Stimulated activated naive B cell treated with anti-CD40 and anti-IgM and Interleukin-4, amounts not matched to agents 10 μg/mL and 1 μg/mL and 100 μg/mL, for 72 hours (primary cell): ENCODE measurements around the gene KCNH3.
A peak's percentile ranks its signal among the peaks of the same experiment; 100 is the strongest.

ENCODE experiments used
- ATAC-seq, 2 donors: fragments of 150-1000 bp; cut with Tn5 transposase; replicated peaks; 2 replicates each; pipeline ENCODE4 v1.10.0; 2021; ENCODE audit warnings: moderate library complexity in 1 of 2
- DNase-seq: peaks from one replicate; pipeline ENCODE4 v3.0.0; 2021
- H3K27ac Mint-ChIP-seq: one replicate; pipeline ENCODE4 v1.8.0; 2022; ENCODE audit warnings: mild to moderate bottlenecking, mixed read lengths
- H3K27me3 Mint-ChIP-seq, 2 donors: one replicate each; pipeline ENCODE4 v1.8.0; 2022; ENCODE audit warnings: mixed read lengths in 2 of 2
- H3K36me3 Mint-ChIP-seq, 2 donors: one replicate each; pipeline ENCODE4 v1.8.0; 2022; ENCODE audit warnings: mixed read lengths in 2 of 2, mild to moderate bottlenecking in 1 of 2
- H3K4me1 Mint-ChIP-seq, 2 donors: one replicate each; pipeline ENCODE4 v1.8.0; 2022; ENCODE audit warnings: mixed read lengths in 2 of 2, mild to moderate bottlenecking in 1 of 2
- H3K4me3 Mint-ChIP-seq, 2 donors: one replicate each; pipeline ENCODE4 v1.8.0; 2022; ENCODE audit warnings: mild to moderate bottlenecking in 2 of 2, mixed read lengths in 2 of 2, moderate library complexity in 1 of 2
- H3K9me3 Mint-ChIP-seq, 2 donors: one replicate each; pipeline ENCODE4 v1.8.0; 2022; ENCODE audit warnings: mixed read lengths in 2 of 2, mild to moderate bottlenecking in 1 of 2

KCNH3 gene

DNA sequence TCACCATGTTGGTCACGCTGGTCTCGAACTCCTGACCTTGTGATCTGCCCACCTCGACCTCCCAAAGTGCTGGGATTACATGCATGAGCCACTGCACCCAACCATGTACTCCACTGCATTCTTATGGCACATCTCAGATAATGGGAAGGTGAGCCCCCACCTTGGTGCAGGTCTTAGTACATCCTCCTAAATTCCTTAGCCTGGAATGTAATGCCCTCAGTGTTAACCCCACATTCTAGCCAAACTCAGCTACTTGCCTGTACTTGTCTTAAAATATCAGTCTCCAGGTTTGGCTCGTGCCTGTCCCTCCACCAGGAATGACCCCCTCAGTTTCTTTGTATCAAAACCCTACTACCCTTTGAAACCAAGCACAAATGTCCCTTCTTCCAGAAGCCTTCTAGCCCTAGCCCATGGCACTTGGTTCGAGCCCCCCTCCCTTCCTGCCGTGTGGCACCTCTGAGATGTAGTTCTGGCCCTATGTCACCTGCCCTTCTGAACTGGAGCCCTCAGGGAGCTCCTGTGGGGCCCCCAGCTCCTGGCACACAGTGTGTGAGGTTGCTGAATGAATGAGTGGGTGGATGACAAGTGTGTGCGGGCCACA lies 8.4 kb downstream of the KCNH3 start:
- Mint-ChIP-seq H3K4me1 (peaks cover 18 to 27% of the 10 kb centered on the region in 2 donors), H3K9me3 (no peaks in the 10 kb centered on the region), H3K4me3 (no peak overlapping the region), H3K27me3 (peaks cover 50 to 57% of the 10 kb centered on the region in 2 donors), H3K36me3 (no peaks in the 10 kb centered on the region), H3K27ac (no peak overlapping the region)
- DNase-seq (no peak), ATAC-seq (no peak)

DNA sequence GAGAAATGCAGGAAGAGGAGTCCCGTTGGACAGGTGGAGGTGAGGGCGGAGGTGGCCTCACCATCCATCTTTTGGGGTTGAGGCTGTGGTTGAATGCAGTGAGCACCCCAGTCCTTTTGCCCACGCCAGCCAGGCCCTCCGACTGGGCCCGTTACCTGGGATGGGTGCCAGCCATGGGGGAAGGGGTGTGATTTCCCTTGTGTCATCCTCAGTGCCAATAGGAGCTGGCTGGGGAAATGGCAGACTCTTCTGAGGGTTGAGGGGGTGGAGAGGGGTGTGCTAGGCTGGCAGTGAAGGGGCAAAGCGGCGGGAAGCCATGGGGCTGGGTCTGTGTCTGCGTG lies 9.6 kb downstream of the KCNH3 start:
- DNase-seq (no peak), ATAC-seq (no peak)
- Mint-ChIP-seq H3K36me3 (no peaks in the 10 kb centered on the region), H3K4me3 (peak overlapping the region; percentile 71 to 76), H3K9me3 (no peaks in the 10 kb centered on the region), H3K27ac (no peak overlapping the region), H3K27me3 (peaks cover 50 to 62% of the 10 kb centered on the region in 2 donors), H3K4me1 (peaks cover 22 to 29% of the 10 kb centered on the region in 2 donors)

DNA sequence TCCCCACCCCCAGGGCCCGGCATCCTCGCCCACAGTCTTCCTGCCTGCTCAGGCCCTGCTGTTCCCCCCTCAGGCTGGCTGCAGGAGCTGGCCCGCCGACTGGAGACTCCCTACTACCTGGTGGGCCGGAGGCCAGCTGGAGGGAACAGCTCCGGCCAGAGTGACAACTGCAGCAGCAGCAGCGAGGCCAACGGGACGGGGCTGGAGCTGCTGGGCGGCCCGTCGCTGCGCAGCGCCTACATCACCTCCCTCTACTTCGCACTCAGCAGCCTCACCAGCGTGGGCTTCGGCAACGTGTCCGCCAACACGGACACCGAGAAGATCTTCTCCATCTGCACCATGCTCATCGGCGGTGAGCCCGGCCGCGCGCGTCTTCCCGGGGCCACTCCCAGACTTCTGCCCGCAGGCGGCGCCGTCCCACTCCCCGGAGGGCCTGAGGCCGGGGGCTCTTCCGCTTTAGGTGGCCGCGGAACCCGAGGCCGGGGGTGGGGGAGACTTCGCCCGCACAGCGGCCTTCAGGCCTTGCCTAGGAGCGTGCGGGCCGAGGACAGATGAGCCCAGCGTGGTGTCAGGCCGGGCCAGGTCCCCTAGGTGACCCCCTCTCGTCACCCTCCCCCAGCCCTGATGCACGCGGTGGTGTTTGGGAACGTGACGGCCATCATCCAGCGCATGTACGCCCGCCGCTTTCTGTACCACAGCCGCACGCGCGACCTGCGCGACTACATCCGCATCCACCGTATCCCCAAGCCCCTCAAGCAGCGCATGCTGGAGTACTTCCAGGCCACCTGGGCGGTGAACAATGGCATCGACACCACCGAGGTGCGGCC lies 10.2 kb downstream of the KCNH3 start:
- peak overlapping the region; percentile 65 for H3K27ac Mint-ChIP-seq
- ATAC-seq (peak; percentile 51 to 56), DNase-seq (no peak)
- H3K9me3 Mint-ChIP-seq: no peaks in the 10 kb centered on the region
- H3K36me3 Mint-ChIP-seq: no peaks in the 10 kb centered on the region
- peaks cover 23 to 32% of the 10 kb centered on the region in 2 donors for H3K4me1 Mint-ChIP-seq
- peaks cover 50 to 57% of the 10 kb centered on the region in 2 donors for H3K27me3 Mint-ChIP-seq
- peak overlapping the region; percentile 71 to 76 for H3K4me3 Mint-ChIP-seq

DNA sequence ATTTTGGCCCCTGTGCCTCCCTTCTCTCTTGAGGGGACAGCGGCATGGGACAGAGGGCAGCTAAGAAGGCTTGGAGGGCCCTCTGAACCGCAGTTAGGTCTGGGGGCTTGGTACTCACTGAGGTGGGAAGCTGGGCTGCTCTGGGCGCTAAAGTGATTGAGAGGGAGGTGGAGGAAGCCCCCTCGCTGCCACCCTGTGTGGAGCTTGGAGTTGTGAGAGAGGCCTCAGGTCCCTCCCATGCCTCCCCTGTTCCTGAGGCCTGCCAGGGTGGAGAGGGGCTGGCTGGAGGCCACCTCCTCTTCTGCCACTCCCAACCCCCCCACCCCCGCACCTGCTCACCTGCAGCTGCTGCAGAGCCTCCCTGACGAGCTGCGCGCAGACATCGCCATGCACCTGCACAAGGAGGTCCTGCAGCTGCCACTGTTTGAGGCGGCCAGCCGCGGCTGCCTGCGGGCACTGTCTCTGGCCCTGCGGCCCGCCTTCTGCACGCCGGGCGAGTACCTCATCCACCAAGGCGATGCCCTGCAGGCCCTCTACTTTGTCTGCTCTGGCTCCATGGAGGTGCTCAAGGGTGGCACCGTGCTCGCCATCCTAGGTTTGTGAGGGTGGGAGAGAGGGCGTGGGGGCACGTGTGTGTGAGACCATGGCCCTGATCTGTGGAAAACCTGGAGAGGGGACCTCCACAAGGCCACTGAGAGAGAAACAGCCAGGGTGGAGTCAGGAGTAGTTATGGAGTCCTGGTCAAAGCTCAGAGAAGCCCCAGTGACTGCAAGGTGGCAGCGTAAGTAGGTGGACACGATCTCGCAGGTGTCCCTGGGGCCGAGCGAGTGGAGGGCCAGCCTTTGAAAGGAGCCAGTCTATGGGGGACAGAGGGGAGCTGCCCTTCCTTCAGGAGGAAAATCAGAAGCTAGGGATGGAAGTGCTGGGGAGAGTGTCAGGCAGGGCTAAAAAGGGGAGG lies 11.2 kb downstream of the KCNH3 start:
- Mint-ChIP-seq H3K27ac (no peak overlapping the region), H3K27me3 (peaks cover 44 to 47% of the 10 kb centered on the region in 2 donors)

DNA sequence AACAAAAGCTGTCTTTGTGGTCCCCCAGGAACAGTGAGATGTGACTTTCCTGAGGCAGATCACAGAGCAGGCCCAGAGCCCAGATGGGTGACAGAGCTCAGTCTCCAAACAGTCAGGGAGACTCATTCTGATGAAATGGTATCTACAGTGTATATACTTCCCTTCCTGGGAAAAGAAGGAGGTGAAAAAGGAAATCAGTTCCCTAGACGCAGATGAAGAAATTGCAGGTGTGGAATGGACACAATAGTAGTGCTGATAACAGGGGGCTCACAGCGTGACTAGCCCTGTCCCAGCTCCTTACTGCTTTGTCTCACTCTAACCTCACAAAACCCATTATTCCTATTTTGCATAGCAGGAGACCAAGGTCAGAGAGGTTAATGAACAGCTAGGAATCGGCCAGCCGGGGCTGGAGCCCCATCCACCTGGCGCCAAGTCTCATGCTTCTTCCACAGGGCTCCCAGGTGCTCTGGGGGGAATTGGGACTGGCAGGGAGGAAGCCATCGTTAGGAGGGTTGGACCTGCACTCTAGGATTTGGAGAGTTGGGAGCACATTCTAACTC lies 11.9 kb downstream of the KCNH3 start:
- Mint-ChIP-seq H3K27ac (no peak overlapping the region), H3K36me3 (peaks cover 0 to under 1% of the 10 kb centered on the region in 2 donors)

More for the DNA sequence above, 11.2 kb downstream of the KCNH3 start:
- H3K9me3 Mint-ChIP-seq: no peaks in the 10 kb centered on the region
- no peaks in the 10 kb centered on the region for H3K36me3 Mint-ChIP-seq
- DNase-seq (no peak), ATAC-seq (no peak)
- peaks cover 18 to 27% of the 10 kb centered on the region in 2 donors for H3K4me1 Mint-ChIP-seq
- H3K4me3 Mint-ChIP-seq: no peak overlapping the region

DNA sequence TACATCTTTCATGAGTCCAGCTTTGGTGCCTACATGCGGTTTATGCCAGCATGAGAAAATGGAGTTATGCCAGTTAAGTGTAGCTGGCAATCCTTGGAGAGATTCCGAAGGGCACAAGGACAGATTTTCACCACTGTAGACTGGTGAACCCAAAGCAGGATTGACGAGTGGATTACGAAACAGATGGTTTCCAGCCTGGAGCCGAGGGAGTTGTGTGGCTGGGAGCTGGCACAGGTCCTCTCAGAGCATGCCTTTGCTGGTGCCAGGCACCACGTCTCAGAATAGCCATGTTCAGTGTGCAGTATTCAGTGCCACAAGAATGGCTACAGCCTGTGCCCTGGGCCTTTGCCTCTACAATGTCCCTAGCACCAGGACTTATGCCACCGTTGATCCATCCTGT lies 13.2 kb downstream of the KCNH3 start:
- H3K9me3 Mint-ChIP-seq: no peaks in the 10 kb centered on the region

More for the DNA sequence above, 11.9 kb downstream of the KCNH3 start:
- DNase-seq (no peak), ATAC-seq (no peak)
- Mint-ChIP-seq H3K4me1 (peaks cover 17 to 24% of the 10 kb centered on the region in 2 donors), H3K27me3 (peaks cover 36 to 43% of the 10 kb centered on the region in 2 donors), H3K4me3 (no peak overlapping the region), H3K9me3 (no peaks in the 10 kb centered on the region)

DNA sequence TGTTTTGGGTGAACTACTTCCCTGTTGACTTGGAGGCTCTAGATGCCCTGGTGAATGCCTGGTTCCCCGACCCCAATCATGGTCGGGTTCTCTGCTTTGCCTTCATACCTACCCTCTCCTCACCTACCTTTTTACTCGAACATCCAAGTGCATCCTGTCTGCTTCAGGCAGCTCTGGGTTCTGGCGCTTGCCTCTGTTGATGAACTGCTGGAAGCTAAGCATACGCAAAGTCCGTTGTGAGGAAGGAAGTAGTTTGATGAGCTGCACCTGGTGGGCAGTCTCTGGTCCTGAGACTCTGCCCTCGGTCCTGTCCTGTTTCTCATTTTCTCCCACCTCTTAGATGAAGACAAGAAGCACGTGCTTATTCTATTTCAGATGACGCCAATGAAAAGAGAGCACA lies 13.6 kb downstream of the KCNH3 start:
- H3K9me3 Mint-ChIP-seq: no peaks in the 10 kb centered on the region
- H3K4me3 Mint-ChIP-seq: peak overlapping the region in 1 of 2 donors; percentile 12
- peak overlapping the region; percentile 66 for H3K27ac Mint-ChIP-seq
- H3K27me3 Mint-ChIP-seq: peaks cover 25 to 32% of the 10 kb centered on the region in 2 donors
- DNase-seq (no peak), ATAC-seq (no peak)
- H3K4me1 Mint-ChIP-seq: peaks cover 17 to 24% of the 10 kb centered on the region in 2 donors
- peaks cover 3 to 13% of the 10 kb centered on the region in 2 donors for H3K36me3 Mint-ChIP-seq

More for the DNA sequence above, 13.2 kb downstream of the KCNH3 start:
- Mint-ChIP-seq H3K36me3 (peaks cover 3 to 12% of the 10 kb centered on the region in 2 donors), H3K4me1 (peaks cover 17 to 24% of the 10 kb centered on the region in 2 donors), H3K4me3 (peak overlapping the region in 1 of 2 donors; percentile 12), H3K27me3 (peaks cover 29 to 37% of the 10 kb centered on the region in 2 donors), H3K27ac (no peak overlapping the region)
- ATAC-seq: no peak
- DNase-seq: no peak

DNA sequence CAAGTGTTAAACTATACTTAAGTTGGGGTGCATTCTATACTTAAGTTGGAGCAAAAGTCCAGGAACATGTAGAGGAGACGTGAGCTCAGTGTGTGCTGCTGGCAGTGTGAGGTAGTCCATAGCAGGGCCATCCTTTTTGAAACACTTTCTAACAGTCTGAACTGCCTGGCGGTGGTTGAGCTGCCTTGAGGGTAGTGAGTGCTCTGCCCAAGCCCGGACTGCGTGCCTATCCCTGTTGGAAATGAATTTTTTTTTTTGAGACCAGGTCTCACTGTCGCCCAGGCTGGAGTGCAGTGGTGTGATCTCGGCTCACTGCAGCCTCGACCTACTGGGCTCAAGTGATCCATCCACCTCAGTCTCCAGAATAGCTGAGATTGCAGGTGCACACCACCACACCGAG lies 14.1 kb downstream of the KCNH3 start:
- H3K4me3 Mint-ChIP-seq: no peak overlapping the region
- H3K4me1 Mint-ChIP-seq: peaks cover 17 to 24% of the 10 kb centered on the region in 2 donors
- H3K9me3 Mint-ChIP-seq: no peaks in the 10 kb centered on the region
- peaks cover 3 to 13% of the 10 kb centered on the region in 2 donors for H3K36me3 Mint-ChIP-seq
- no peak overlapping the region for H3K27ac Mint-ChIP-seq
- DNase-seq (no peak), ATAC-seq (no peak)
- H3K27me3 Mint-ChIP-seq: peaks cover 20 to 28% of the 10 kb centered on the region in 2 donors

DNA sequence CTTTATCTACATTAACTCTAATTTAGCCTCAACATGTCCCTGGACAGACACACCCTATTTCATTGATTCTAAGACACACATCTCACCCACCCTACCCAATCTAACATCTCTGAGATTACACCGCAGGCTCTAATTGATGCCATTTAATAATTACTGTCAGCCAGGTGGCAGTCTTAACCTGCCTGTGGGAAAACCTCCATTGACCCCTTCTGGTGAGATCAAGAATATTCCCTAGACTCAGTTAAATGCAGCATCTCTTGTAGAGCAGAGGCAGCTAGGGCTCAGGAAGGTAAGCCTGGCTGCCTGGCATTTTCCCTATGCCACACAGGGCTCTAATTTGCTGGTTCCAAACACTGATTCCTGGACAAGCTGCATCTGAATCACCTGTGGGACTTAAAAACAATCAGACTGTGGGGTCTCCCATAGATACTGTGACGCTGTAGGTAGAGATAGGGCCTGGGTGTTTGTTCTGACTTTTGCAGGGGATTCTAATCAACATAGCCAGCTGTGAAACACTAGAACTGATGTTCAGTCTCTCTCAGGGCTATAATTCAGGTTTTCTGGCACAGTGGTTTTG lies 14.8 kb downstream of the KCNH3 start:
- Mint-ChIP-seq H3K36me3 (peaks cover 6 to 16% of the 10 kb centered on the region in 2 donors), H3K27ac (no peak overlapping the region), H3K4me3 (no peak overlapping the region), H3K27me3 (peaks cover 13 to 21% of the 10 kb centered on the region in 2 donors), H3K4me1 (peaks cover 11 to 17% of the 10 kb centered on the region in 2 donors), H3K9me3 (no peaks in the 10 kb centered on the region)
- DNase-seq (no peak), ATAC-seq (peak; percentile 61 to 68)

DNA sequence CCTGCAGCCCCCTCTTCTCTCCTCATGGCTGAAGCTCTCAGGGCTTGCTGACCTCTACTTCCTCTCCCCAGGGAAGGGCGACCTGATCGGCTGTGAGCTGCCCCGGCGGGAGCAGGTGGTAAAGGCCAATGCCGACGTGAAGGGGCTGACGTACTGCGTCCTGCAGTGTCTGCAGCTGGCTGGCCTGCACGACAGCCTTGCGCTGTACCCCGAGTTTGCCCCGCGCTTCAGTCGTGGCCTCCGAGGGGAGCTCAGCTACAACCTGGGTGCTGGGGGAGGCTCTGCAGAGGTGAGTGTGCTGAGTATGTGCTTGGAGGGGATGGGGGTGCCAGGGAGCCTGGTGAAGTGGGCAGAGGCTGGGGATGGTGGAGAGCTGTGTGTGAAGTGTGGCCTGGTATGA lies 15.4 kb downstream of the KCNH3 start:
- no peak overlapping the region for H3K4me3 Mint-ChIP-seq
- peaks cover 8 to 11% of the 10 kb centered on the region in 2 donors for H3K4me1 Mint-ChIP-seq
- ATAC-seq (no peak), DNase-seq (no peak)
- no peaks in the 10 kb centered on the region for H3K9me3 Mint-ChIP-seq
- H3K27ac Mint-ChIP-seq: no peak overlapping the region
- peaks cover 12 to 23% of the 10 kb centered on the region in 2 donors for H3K36me3 Mint-ChIP-seq
- peaks cover 7 to 17% of the 10 kb centered on the region in 2 donors for H3K27me3 Mint-ChIP-seq

DNA sequence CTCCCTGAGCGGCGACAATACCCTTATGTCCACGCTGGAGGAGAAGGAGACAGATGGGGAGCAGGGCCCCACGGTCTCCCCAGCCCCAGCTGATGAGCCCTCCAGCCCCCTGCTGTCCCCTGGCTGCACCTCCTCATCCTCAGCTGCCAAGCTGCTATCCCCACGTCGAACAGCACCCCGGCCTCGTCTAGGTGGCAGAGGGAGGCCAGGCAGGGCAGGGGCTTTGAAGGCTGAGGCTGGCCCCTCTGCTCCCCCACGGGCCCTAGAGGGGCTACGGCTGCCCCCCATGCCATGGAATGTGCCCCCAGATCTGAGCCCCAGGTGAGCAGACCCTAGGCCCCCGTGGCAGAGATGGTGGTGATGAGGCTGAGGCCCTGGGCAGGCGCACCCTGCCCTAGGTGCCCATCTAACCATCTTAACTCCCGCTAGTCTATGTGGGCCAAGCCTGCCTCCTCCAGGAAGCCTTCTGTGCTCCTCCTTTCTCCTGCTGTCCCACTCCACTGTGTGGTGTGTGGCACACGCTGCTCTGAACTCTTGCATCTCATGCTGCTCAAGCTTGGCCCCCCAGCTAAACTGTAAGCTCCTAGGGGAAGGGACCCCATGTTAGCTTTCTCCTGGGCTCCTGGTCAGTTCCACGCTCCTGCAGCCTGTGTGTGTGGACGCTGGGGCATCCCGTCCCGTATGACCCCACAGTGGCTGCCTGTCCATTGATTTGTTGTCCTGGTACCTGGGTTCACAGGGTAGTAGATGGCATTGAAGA lies 17.0 kb downstream of the KCNH3 start:
- Mint-ChIP-seq H3K4me1 (peaks cover 9 to 11% of the 10 kb centered on the region in 2 donors), H3K36me3 (peaks cover 24 to 37% of the 10 kb centered on the region in 2 donors), H3K9me3 (no peaks in the 10 kb centered on the region), H3K27ac (peak overlapping the region; percentile 56), H3K4me3 (no peak overlapping the region), H3K27me3 (peaks cover 0 to 9% of the 10 kb centered on the region in 2 donors)
- DNase-seq (no peak), ATAC-seq (no peak)

DNA sequence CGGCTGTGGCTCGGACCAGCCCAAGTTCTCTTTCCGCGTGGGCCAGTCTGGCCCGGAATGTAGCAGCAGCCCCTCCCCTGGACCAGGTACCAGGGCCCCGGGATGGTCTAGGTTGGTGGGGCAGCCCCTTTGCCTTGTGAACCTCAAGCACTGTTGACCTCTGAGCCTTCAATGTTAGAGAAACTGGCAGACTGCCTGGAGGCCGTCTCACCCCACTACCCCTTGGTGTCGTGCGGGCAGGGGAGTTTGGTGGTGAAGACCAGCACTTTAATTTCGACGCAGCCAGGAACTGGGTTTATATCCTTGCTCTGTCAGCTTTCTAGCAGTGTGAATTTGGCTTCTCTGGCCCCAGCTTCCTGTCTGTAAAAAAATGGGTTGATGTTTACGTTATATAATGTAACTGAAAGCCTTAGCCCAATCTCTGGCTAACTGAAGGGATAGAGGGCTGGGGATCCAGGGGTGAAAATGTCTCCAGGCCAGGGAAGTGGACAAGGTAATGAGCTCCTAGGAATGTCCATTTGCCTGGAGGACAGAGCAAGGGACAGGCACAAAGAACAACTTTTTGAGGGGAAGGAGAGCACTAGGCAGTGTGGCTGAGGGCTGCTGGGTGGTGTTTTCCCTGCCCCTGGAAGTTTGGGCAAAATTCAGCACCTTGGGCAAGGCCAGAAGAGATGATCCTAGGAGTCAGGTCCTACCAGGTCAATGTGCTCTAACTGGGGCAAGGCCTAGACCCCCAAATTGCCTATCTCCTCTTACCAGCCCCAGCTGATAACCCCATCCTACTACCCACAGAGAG lies 17.8 kb downstream of the KCNH3 start:
- Mint-ChIP-seq H3K36me3 (peaks cover 27 to 41% of the 10 kb centered on the region in 2 donors), H3K27ac (peak overlapping the region; percentile 56), H3K27me3 (peaks cover 0 to 6% of the 10 kb centered on the region in 2 donors), H3K4me1 (peaks cover 10 to 12% of the 10 kb centered on the region in 2 donors), H3K9me3 (no peaks in the 10 kb centered on the region), H3K4me3 (no peak overlapping the region)
- DNase-seq (no peak), ATAC-seq (no peak)
